ENCODE results near the gene TMEM127.
"Not testable (repeated sequence)": the region's sequence is repeated elsewhere in the genome, so short reads cannot be mapped to it uniquely, and the experiment has no call there.

TMEM127 gene

GRCh38 chr2:96264086-96264485 lies 1.7 kb downstream of the TMEM127 start:
- DNase-seq (ENCODE audit: low read depth in 2 of 2): no peak

DNA sequence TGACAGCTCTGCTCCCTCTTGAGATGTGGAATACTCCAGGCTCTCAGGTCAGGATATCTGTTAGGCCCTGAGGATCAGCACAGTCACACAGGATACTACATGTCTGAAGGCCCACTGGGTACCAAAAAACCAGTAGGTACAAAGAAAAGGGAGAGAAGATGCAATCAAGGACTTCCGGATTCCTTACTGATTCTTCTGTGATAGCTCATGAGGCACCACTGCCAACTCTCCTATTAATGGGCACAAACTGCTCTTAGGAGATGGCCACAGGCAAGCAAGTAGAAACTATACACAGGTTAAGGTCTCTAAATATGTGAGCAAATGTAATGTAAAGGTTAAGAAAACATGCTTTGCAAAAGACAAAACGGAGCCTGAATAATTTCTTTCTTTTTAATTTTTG lies 3.5 kb downstream of the TMEM127 start:
- DNase-seq (ENCODE audit: low read depth in 2 of 2): no peak

DNA sequence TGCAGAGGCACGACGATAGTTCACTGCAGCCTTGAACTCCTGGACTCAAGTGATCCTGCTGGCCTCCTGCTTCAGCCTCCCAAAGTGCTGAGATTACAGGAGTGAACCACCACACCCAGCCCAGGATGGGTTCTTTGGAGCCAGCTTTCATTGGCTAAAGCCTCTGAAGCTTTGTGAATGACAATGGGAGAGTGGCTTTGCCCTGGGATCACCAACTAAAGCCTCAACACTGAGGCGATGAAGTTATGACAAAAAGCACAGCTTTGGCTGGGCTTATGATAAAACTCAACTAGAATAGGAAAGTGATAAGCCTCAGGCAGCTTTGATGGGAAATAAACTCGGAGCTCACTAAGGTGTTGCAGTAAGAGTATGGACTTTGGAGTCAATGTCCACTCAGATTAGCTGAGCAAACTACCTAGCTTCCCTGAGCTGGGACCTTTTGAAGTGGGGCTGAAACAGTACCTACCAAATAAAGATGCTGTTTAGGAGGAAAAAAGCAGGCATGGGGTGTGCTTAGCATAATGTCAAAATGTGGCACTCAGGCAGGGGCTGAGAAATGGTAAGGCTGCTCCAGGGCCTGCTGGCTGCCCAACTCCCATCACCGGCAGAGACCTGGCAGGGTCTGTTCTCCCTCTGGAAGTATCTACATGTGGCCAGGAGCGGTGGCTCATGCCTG lies 4.3 kb downstream of the TMEM127 start:
- no peak for DNase-seq (ENCODE audit: low read depth in 2 of 2)

DNA sequence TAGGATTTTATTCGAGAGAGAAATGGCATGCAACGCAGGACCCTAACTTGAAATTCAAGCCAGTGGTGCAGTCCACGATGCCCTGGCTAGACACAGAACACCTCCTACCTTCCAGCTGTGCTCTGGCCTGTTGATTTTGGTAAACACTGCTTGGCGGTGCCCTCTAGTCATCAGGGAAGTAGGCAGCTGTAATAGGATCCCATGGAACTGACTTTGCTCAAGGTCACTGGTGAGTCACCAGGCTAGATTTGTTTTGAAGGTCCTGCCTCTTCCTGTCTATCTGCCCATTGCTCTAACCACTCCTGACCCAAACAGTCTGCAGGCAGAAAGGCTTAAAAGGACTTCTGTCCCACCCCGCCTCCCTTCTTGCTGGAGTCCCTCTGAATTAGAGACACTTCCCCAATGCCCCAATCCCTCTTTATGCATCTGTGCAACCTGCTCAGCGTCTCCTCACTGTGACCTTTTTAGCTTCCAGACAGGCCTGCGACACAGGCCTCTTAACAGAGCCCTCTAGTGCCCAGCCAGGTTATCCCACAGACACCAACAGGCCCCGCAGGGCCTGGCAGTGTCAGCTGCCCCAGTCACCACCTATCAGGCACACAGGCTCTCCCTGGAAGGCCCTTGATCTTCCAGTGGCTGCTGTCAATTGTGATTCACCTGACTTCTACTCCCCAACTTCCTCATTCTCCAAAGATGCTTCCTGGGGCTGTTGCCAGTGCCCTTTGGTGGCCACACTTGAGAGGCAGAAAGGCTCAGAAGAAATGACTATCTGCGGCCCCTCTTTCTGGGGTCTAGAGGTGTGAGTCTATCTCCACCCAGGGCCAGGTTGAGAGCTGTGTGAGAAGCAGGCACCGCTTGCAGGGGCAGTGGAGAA lies 5.2 kb downstream of the TMEM127 start:
- no peak for DNase-seq (ENCODE audit: low read depth in 2 of 2)

- no peak for DNase-seq (ENCODE audit: low read depth in 2 of 2)
Measured at GRCh38 chr2:96259497-96259921, 6.3 kb downstream of the TMEM127 start.

- DNase-seq (ENCODE audit: low read depth in 2 of 2): no peak
Measured at GRCh38 chr2:96258166-96259022, 7.4 kb downstream of the TMEM127 start.

- DNase-seq (ENCODE audit: low read depth in 2 of 2): not testable (repeated sequence)
Measured at GRCh38 chr2:96257744-96258143, 8.1 kb downstream of the TMEM127 start.

GRCh38 chr2:96256611-96257113 lies 9.1 kb downstream of the TMEM127 start:
- DNase-seq (ENCODE audit: low read depth in 2 of 2): no peak

DNA sequence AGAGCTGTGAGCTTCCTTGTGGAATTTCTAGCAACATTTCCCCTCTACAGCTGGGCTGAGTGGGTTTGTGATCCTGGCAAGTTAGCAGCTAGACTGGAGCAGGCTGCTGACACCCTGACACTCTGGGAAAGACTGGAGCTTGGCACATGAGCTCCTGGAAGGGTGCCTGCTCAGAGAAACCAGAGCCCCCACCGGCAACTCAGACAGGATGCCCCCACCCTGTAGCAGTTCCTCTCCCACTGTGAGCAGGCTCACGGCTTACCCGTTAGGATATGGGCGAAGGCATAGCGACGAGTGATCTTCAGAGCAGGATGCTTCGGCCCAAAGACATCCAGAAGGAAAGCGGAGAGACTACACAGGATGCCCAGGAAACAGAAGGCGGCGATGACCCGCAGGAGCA lies 11.2 kb downstream of the TMEM127 start:
- no peak for DNase-seq (ENCODE audit: low read depth in 2 of 2)

- no peak for DNase-seq (ENCODE audit: low read depth in 2 of 2)
Measured at GRCh38 chr2:96253006-96253405, 12.8 kb downstream of the TMEM127 start.

DNA sequence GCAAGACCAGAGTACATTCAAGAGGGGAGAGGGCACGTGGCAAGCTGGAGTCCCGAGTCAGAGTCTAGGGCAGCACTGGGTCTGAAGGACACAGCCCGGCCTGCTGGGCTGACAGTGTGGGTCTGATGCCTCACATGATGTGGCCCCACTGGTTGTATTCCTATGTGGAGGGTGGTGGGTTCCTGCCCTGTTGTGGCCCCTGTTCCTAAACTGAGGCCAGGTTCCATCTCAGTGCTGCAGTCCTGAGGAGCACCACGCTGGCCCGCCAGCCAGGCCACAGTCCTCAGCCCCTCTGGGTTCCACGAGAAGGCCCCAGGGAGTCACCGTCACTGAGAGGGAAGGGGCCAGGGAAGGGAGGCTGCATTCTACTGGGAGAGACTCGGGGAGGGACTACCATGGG lies 13.3 kb downstream of the TMEM127 start:
- no peak for DNase-seq (ENCODE audit: low read depth in 2 of 2)

DNA sequence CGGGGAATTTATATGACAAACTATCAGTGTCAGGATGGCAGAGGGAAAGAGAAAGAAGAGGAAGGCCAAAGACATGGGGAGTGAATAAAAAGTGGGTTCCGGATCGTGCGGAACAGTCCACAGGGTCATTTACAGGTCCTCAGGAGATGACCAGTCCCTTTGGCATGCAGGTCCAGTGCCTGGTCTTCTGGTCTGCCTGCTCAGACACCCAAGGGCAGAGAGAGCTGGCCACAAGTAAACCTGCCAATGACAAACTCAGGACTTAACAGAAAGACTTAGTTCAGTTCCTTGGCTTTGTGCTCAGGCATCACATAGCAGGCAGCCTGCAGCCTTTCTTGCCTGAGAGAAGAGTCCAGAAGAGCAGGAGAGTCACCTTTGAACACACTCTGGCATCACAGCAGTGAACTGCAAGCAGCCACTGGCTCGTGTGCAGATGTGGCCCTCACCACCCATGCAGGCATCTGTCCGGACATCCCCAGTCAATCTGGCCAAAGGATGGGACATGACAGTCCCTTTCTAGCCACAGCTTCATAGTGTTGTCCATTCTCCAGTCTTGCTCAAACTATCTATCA lies 14.0 kb downstream of the TMEM127 start:
- DNase-seq (ENCODE audit: low read depth in 2 of 2): no peak

GRCh38 chr2:96250188-96250587 lies 15.6 kb downstream of the TMEM127 start:
- no peak for DNase-seq (ENCODE audit: low read depth in 2 of 2)

- no peak for DNase-seq (ENCODE audit: low read depth in 2 of 2)
Measured at GRCh38 chr2:96249654-96250053, 16.1 kb downstream of the TMEM127 start.

DNA sequence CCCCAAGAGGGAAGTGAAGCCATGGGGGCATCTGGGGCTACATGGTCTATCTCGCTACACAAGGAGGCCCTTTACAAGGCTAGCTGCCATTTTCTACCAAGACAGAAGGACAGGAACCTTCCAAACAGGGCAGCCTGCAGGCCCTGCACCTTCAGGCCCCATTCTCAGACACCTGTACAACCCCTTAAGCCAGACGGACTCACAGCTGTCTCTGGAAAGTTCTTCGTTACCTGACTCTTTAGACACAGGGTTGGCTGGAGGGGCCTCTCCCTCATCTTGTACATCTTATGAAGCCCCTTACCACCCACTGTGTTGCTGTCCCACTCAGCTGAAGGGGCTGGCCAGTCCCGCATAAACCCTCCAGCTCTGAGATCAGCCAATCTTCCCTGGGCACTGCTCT lies 17.2 kb downstream of the TMEM127 start:
- DNase-seq (ENCODE audit: low read depth in 2 of 2): no peak

DNA sequence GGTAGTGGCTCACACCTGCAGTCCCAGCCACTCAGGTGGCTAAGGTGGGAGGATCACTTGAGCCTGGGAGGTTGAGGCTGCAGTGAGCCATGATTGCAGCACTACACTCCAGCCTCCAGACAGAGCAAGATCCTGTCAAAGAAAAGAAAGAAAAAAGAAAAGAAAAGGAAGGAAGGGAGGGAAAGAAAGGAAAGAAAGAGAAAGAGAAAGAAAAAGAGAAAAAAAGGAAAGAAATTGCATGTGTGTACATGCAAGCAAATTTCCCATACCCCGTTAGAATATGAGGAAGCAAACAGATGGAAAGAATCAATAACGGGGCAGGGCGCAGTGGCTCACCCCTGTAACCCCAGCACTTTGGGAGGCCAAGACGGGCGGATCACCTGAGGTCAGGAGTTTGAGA lies 17.9 kb downstream of the TMEM127 start:
- DNase-seq (ENCODE audit: low read depth in 2 of 2): no peak

DNA sequence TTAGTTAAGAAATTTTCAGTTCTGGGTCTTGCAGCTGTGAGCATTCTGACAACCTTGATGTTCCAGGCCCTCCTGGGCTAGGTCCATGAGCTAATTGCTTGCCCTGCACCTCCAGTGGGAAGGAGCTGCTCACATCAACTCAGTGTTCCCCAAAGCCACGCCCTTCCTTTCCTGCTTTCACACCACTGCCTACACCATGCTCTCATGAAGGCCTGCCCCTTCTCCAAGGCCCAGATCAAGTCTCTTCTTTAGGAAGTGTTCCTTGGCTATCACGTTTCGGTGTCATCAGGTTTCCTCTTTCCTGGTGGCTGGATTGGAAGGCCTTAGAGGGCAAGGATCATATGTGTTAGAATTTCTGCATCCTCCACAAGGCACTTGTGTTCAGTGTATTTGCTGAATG lies 18.8 kb downstream of the TMEM127 start:
- no peak for DNase-seq (ENCODE audit: low read depth in 2 of 2)

DNA sequence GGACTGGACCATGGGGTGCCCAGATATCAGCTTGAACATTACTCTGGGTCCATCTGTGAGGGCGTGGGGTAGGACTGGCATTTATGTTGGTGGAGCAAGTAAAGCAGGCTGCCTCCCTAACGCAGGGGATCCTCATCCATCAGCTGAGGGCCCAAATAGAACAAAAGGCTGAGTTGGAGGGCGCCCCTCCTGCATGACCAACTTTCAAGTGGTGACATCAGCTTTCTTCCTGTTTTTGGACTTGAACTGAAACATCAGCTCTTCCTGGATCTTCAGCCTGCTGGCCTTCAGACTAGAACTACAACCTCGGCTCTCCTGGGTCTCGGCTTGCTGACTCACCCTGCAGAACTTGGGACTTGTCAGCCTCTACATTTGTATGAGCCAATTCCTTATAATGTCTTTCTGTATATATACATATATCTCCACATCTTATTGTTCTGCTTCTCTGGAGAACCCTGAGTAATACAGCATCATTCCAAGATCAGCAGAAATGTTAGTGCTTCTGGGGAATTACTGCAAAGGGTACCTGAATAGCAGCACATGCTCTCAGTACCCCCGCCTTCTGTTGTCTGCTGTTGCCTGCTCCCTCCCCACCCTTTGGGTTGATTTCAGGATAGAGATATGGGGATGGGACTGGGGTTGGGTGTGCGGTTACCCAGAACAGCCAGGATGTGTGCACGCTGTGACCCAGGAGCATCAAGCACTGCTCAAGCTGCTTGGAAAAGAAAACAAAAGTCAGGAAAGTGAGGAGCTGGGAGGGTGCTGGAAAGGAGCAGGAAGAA lies 20.0 kb downstream of the TMEM127 start:
- no peak for DNase-seq (ENCODE audit: low read depth in 2 of 2)

DNA sequence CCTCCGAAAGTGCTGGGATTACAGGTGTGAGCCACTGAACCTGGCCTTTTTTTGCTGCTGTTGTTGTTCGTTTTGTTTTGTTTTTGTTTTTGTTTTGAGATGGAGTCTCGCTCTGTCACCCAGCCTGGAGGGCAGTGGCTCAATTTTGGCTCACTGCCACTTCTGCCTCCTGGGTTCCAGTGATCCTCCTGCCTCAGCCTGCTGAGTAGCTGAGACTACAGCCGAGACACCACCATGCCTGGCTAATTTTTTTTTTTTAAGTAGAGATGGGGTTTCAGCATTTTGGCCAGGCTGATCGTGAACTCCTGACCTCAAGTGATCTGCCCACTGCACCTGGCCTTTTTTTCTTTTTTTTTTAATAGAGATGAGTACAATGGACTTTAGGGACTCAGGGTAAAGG lies 22.0 kb downstream of the TMEM127 start:
- no peak for DNase-seq (ENCODE audit: low read depth in 2 of 2)

GRCh38 chr2:96241900-96242611 lies 23.7 kb downstream of the TMEM127 start:
- DNase-seq (ENCODE audit: low read depth in 2 of 2): no peak
